GM18870 (cell line): ENCODE measurements around the gene MAT2A.

Source experiments
- ATAC-seq: cut with Tn5 transposase; IDR thresholded peaks from one replicate; pipeline ENCODE4 v1.9.1; 2021; ENCODE audit warnings: moderate library complexity; ENCODE audit not compliant: unreplicated experiment

The MAT2A gene

DNA sequence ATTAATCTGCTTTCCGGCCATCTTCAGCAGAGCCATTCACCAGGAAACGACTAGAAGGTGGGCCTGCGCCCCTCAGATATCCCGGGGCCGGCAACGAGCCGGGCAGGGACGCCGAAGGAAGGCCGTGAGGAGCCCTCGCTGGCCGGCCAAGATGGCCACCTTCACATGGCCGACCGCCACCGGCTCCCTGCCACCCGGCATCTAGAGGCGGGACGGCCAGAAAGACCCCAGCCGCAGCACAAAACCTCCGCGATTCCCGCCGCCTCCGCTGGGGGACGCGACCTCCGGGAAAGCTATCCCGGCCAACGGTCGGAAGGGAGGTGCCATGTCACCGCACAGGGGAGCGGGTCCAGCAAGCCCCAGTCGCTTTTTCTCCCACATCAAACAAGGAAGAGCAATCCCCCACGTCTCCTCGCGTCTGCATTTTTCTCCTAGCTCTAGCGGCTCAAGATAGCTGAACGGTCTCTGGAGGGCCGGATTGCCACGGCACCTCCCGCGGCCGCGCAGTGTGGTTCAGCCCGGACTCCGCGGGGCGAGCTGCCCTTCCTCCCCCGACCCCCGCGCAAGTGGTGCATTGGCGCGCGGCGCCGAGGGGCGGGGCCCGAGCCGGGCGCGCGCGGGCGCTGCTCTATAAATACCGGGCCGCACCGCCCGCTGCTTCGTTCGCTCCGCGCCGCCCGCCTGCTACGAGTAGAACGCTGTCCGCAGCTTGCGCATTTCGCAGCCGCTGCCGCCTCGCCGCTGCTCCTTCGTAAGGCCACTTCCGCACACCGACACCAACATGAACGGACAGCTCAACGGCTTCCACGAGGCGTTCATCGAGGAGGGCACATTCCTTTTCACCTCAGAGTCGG is at the start of gene MAT2A:
Gene MAT2A (plus strand): TSS at position 662 of the 854 bp plus-strand sequence. CDS start 120 bp downstream, at position 782.
- ATAC-seq: peak; percentile 59

GRCh38 chr2:85490861-85491755 is 47.9 kb upstream of the MAT2A start:
- ATAC-seq: no peak

DNA sequence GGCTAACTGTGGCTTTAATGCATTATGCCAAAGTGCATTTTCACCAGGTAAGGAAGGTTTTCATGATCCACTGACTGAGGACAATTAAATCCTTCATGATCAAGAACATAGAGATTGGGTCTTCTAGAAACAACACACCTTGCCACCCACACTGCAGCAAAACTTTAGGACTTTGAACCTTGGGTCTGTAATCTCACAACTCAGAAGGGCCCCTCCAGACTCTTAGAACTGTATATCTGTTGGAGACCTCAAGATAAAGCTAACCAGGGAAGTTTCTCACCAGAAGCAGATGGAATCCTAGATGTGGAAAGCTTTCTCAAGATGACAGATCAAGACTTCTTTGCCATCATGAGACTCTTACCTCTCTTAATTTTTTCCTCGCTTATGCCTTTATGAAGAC is 42.5 kb upstream of the MAT2A start:
- no peak for ATAC-seq

DNA sequence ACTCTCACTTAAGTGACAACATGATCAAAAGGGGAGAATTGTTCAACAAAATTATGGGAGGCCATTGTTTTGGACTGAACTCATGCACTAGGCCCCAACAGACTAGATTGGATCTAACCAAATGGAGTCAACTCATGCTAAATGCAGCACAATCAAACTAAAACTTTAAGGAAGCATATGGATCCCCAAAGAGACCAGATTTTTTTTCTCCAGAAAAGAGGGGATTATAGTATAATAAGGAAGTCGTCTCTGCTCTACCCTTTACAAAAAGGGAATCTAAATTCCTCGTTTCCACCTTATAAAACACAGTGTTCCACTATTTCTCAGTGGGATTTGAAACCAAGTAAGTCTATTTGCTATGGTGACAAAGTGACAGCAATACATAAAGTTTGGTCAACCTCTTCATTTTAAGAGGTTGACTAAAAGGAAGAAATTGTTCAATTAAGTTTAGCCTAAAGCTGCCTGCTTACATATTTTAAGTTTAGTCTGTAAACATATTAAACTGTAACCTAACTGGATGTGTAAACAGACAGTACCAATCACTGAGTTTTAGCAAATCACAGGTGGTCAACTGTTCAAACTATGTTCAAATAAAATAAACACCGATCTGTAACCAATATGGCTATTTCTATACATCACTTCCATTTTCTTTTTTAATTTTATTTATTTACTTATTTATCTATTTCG is 40.9 kb upstream of the MAT2A start:
- ATAC-seq: no peak

DNA sequence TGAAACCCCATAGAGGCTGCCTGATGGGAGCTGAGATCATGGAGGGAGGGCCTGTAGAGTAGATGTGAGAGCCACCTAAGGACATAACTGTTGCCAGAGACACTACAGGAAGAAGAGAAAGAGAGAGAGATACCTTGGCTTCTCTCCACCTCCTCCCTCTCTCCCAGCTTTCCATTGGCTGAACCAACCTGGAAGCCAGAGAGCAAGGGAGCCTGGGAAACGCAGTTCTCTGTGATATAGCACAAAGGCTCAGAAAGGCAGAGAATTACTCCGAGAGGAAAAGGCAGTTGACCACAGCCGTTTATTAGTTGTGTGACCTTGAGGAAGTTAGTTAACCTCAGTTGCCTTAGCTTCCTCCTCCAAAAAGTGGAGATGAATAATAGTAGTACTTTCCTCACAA is 37.7 kb upstream of the MAT2A start:
- ATAC-seq: no peak

GRCh38 chr2:85502720-85503119 is 36.2 kb upstream of the MAT2A start:
- ATAC-seq: no peak

DNA sequence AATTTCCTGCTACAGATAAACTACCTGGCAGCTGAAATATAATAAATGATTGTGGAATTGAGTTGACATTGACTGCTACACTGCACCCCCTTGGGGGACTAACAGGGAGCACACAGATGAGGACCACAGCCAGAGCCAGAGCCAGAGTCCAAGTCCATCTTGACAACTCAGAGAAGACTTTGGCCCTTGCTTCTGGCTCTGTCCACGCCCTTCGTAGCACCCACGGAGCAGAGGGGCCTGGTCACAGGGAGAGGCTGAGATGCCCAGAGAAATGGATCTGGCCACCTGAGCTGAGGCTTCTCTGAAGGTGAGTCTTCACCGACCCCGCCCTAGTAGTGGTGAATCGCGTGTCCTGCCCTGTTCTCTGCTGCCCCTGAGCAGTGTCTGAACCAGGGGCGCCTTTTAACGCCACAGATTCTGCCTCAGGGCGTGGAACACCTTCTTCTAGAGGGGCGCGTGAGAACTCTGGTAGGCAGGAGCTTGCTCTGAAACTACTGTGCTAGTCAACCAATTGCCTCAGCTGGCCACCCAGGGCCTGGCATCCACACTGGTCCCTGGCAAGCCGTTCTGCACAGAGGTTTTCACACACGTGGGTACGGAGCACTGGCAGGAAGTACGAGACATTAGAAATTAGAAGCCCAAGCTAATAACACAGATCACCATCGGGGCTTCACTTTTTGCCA is 35.7 kb upstream of the MAT2A start:
- no peak for ATAC-seq

- no peak for ATAC-seq
These were observed 34.9 kb upstream of the MAT2A start for GRCh38 chr2:85503851-85504777.

GRCh38 chr2:85504778-85505261 is 34.1 kb upstream of the MAT2A start:
- no peak for ATAC-seq

GRCh38 chr2:85505551-85506238 is 33.3 kb upstream of the MAT2A start:
- no peak for ATAC-seq

GRCh38 chr2:85506768-85507181 is 32.2 kb upstream of the MAT2A start:
- no peak for ATAC-seq

GRCh38 chr2:85511008-85511811 is 27.8 kb upstream of the MAT2A start:
- ATAC-seq: no peak

GRCh38 chr2:85514323-85514722 is 24.6 kb upstream of the MAT2A start:
- no peak for ATAC-seq

- ATAC-seq: no peak
These were observed 22.1 kb upstream of the MAT2A start for GRCh38 chr2:85516653-85517389.

DNA sequence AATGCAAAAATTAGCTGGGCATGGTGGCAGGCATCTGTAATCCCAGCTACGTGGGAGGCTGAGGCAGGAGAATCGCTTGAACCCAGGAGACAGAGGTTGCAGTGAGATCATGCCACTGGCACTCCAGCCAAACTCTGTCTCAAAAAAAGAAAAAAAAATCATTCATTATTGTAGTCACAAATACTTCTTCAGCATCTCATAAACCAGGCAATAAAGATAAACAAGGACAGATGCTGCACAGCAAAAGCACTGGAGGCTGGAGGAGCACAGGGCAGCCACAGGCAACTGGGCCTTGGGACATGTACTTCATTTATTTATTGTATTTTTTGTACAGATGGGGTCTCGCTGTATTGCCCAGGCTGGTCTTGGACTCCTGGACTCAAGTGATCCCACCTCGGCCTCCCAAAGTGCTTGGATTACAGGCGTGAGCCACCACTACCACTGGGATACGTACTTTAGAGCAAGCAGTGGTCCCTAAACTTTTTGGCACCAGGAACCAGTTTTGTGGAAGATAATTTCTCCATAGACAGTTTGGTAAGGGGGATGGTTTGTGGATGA is 16.8 kb upstream of the MAT2A start:
- no peak for ATAC-seq

DNA sequence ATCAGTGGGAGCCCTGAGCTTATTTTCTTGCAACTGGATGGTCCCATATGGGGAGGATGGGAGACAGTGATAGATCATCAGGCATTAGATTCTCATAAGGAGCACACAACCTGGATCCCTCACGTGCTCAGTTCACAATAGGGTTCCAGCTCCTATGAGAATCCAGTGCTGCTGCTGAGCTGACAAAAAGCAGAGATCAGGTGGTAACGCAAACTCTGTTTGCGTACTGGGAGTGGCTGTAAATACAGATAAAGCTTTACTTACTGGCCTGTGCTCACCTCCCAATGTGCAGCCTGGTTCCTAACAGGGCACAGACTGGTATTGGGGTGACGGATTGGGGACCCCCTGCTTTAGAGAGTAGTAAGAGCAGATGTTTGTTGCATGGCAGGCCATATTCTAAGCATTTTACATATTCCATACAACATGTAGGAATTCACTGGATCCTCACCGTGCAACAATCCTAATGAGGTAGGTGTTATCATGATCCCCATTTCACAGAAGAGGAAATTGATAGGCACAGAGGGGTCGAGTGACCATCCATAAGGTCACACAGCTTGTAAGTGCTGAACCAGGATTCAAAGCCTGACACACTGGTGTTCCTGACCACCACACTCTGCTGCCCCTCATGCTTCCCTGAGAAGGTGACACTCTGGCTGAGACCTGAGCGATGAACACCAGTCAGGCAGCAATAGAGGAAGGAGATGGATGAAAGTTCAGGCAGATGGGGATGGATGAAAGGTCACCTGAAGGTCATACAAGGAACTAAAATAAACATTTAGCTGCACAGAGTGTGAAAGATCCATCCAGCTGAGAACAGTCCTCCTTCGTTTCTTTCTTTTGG is 15.7 kb upstream of the MAT2A start:
- ATAC-seq: no peak
